GM19193 (cell line): ENCODE measurements around the gene GALNT9.

Experiments
- POLR2A ChIP-seq: IDR thresholded peaks from 4 replicates; pipeline ENCODE4 v1.6.1; 2011; ENCODE audit not compliant: insufficient read depth, insufficient read length; ENCODE audit errors: extremely low read depth

GALNT9 gene

DNA sequence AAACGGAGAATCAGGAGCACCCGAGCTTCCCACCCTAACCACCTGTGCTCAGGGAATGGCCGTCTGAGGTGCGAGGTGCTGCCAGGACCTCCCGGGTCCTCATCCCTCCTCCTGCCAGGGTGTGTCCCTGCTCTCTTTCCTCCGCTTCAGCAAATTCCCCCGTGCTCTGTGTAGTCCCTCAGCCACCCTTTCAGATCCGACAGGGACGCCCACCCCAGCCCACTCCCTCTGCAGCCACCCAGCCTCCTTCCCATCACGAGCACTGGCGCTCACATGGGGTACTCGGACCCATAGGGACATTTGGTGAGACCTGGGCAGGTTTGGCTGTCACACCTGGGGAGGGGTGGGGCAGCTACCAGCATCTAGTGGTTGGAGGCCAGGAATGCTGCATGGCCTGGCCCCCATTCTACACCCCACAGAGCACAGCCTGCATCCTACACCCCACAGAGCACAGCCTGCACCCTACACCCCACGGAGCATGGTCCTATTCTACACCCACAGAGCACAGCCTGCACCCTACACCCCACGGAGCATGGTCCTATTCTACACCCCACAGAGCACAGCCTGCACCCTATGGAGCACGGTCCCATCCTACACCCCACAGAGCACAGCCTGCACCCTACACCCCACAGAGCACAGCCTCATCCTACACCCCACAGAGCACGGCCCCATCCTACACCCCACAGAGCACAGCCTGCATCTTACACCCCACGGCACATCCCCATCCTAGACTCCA, 12.7 kb downstream of the GALNT9 start:
- no peak for TF ChIP-seq POLR2A

DNA sequence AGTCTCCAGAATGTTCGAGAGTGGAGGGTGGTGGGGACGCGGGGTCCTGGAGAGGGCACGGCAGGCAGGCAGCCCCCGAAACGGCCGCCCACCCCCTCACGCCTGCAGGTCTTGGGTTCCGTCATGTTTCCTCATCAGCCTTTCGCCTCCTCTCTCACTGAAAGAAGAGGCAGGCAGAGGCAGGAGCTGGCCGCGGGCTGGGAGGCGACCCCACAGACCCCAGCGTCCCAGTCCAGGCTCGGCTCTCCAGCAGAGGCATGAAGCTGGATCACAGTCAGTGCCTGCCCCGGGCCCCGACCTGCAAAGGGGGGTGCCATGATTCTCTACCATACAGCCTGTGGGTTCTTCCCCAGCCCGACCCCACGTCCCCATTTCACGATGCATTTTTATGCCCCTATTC, 13.4 kb downstream of the GALNT9 start:
- no peak for TF ChIP-seq POLR2A

GRCh38 chr12:132315507-132315906, 13.9 kb downstream of the GALNT9 start:
- TF ChIP-seq POLR2A: no peak

DNA sequence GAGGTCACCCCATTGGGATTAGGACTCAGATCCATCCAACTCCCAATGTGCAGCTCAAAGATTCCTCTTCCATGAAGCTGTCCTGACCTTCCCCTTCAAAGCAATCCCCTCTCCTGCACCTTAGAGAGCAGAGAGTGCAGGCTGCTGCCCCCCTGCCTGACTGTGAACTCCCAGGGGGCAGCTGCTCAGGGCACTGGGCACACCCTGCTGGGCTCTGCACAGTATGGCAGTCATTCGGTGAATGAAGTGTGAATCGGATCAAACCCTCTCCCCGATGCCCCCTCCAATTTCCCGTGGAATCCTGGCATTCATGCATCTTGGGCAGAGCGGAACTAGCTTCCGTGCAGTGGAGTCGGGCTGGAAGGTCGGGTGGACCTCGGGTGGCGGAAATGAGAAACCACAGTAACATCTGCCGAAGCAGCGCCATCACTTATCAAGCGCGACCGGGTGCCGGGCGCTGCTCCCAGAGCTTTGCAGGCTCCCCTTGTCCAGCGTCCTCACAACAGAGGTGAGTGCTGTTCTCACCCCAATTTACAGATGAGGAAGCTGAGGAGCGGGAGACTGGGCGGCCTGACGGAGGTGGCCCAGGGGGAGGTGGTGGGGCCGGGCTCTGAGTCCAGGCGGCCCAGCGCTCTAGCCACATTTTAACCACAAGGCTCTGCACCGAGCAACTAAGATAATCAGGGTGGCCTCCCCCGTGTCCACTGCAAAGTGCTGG, 14.7 kb downstream of the GALNT9 start:
- TF ChIP-seq POLR2A: no peak

- no peak for TF ChIP-seq POLR2A
Observed at GRCh38 chr12:132314035-132314434, 15.4 kb downstream of the GALNT9 start.

GRCh38 chr12:132313182-132313581, 16.2 kb downstream of the GALNT9 start:
- TF ChIP-seq POLR2A: no peak

DNA sequence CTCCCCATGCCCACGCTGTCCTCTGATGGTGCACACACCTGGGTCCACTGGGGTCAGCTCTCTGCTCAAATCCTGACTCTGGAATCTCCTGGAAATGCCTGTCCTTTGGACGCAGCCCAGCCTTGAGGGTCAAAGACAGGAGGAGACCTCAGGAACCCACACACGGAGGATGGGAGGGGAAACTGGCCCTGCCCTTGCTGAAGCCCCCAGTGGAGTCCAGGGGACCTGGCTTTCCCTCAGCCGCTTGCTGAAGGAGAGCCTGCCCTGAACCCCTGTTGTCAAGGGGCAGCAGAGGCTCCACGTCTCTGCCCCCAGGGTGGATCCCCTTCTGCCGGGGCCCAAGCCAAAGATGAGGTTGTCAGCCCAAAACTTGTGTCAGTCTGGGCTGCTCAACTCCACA, 16.9 kb downstream of the GALNT9 start:
- TF ChIP-seq POLR2A: no peak

- TF ChIP-seq POLR2A: no peak
Observed at GRCh38 chr12:132311201-132311915, 18.0 kb downstream of the GALNT9 start.

GRCh38 chr12:132310181-132311040, 19.0 kb downstream of the GALNT9 start:
- TF ChIP-seq POLR2A: no peak

GRCh38 chr12:132309596-132310086, 19.7 kb downstream of the GALNT9 start:
- no peak for TF ChIP-seq POLR2A

DNA sequence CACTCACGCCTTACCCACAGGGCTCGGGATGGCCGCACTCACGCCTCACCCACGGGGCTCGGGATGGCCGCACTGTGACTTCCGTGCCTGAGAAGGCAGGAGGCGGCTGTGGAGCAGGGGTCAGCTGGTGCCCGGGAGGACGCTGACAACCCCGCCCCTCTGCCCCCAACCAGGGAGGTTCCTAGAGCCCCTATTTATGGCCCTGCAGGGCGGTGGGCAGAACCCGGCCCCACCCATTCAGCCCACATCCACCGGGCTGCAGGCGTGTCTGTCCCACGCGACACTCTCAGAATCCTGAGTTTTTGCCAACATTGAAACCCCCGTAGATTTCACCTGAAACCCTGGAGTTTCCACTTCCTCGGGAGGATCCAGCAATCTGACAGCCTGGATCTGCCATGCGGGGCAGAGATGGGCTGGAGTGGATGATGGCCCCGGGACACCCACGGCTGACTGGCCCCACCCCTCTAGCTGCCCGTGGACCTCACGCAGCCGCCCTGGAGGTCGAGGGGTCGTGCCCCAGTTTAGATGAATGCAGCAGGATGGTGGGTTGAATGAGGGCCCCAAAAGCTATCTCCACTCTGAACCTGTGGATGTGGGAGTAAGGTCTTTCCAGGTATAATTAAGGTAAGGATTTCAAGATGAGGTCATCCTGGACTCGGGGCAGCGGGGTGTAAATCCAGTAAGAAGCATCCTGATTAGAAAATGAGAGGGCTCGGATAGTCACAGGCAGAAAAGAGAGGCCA, 20.4 kb downstream of the GALNT9 start:
- TF ChIP-seq POLR2A: no peak

- no peak for TF ChIP-seq POLR2A
Observed at GRCh38 chr12:132307976-132308852, 21.2 kb downstream of the GALNT9 start.

DNA sequence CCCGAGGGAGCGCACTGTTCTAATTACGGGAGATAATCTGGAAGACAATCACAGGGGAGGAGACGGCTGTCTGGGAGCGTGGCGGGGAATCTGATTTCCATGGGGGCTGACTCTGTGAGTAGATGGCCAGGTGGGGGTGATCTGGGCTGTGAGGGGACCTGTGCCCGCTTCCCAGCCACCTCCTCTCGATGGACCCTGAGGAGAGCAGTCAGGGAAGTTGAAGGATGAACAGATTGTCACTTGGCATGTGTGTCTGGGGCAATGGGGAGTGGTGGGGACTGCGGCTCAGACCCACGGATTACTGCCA, 22.6 kb downstream of the GALNT9 start:
- TF ChIP-seq POLR2A: no peak

DNA sequence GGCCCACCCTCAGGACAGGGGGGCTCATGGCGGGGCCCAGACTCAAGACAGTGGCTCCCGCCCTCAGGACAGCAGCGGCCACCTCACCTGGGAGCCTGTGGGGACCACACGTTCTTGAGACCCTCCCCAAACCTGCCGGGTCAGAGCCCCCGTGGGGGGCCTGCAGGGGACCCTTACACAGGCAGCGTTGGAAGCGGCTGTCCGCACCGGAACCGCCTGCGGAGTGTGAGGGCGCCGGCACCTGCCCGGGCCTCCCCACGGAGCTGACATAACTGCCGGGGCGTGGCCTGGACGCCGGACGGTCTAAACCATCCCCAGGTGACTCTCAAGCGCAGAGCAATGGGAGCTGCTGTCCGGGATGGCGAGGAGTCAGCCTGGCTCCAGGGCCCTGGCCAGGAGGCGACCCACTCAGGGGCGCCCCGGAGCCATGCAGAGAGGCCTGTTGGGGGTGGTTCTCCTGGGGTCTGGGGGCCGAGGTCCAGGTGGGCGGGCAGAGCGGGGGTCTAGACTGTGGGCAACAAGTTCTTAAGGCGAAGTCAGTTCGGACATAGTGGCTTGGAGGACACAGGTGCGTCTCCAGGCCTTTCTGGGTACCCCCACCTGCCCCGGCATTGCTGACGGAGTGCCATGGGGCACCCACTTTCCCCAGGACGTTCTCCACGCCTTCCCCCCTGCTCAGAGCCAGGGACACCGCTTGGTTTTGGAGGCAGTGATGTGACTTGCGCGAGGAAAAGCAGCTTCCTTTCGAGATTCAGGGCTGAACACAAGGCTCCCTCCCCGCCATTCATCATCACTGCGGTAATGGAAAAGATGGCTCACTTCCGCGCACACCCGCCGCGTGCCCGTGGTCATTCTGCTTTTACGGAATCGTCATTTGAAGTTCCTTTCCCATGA, 23.2 kb downstream of the GALNT9 start:
- TF ChIP-seq POLR2A: no peak
